HepG2 (cell line): Measurements from ENCODE around the gene TMEM135.
"Not testable (repeated sequence)": the region's sequence is repeated elsewhere in the genome, so short reads cannot be mapped to it uniquely, and the experiment has no call there.

Experiments
- DNMT1 ChIP-seq: sonication (generic); formaldehyde crosslinking; IDR thresholded peaks from 2 replicates; pipeline ENCODE4 v1.5.1; 2020; ENCODE audit warnings: mild to moderate bottlenecking, missing genetic modification reagents
- DPF2 ChIP-seq: sonication (generic); formaldehyde crosslinking; IDR thresholded peaks from 2 replicates; pipeline ENCODE4 v1.4.0; 2020; ENCODE audit warnings: mild to moderate bottlenecking, low read depth, missing genetic modification reagents, borderline replicate concordance
- HOXA5 ChIP-seq: sonication (generic); formaldehyde crosslinking; IDR thresholded peaks from 2 replicates; pipeline ENCODE4 v1.4.0; 2020; ENCODE audit warnings: missing genetic modification reagents
- JDP2 ChIP-seq: sonication (generic); formaldehyde crosslinking; IDR thresholded peaks from 2 replicates; pipeline ENCODE4 v1.8.1; 2022; ENCODE audit warnings: missing genetic modification reagents, borderline replicate concordance
- PHB2 ChIP-seq: fragments of 450-650 bp; IDR thresholded peaks from 2 replicates; pipeline ENCODE4 v1.6.1; 2018; ENCODE audit not compliant: partially characterized antibody
- PHF5A ChIP-seq: IDR thresholded peaks from one replicate; pipeline ENCODE4 v1.6.1; 2018; ENCODE audit warnings: low read depth, missing genetic modification reagents; ENCODE audit not compliant: unreplicated experiment
- POLR2A ChIP-seq, 2 experiments: IDR thresholded peaks; 2 replicates each; pipeline ENCODE4 v1.6.1; 2011; ENCODE audit warnings: low read depth in 2 of 2, low read length in 2 of 2, mild to moderate bottlenecking in 1 of 2, moderate library complexity in 1 of 2; ENCODE audit not compliant: insufficient read depth in 1 of 2
- POLR2AphosphoS5 ChIP-seq: IDR thresholded peaks from 2 replicates; pipeline ENCODE4 v1.6.1; 2012; ENCODE audit warnings: low read depth, low read length
- SETDB1 ChIP-seq: sonication (generic); formaldehyde crosslinking; IDR thresholded peaks from 2 replicates; pipeline ENCODE4 v1.5.1; 2020; ENCODE audit warnings: missing genetic modification reagents, mild to moderate bottlenecking, borderline replicate concordance
- ZZZ3 ChIP-seq: sonication (generic); formaldehyde crosslinking; IDR thresholded peaks from 2 replicates; pipeline ENCODE4 v1.4.0; 2020; ENCODE audit warnings: missing genetic modification reagents, mild to moderate bottlenecking, borderline replicate concordance
- TF ChIP-seq, protein P1 (sequence below): sonication (generic); formaldehyde crosslinking; IDR thresholded peaks from 2 replicates; pipeline ENCODE4 v1.5.0; 2020; ENCODE audit warnings: mild to moderate bottlenecking, missing genetic modification reagents, moderate library complexity
- TF ChIP-seq, protein P2 (sequence below), 2 experiments: sonication (generic) in 1 of 2; formaldehyde crosslinking in 1 of 2; IDR thresholded peaks; 2 replicates each; pipeline versions ENCODE4 v1.4.0 to v1.6.1; 2016 to 2020; ENCODE audit warnings: borderline replicate concordance in 1 of 2, low read depth in 1 of 2, mild to moderate bottlenecking in 1 of 2, missing genetic modification reagents in 1 of 2
- TF ChIP-seq, protein P3 (sequence below): sonication (generic); formaldehyde crosslinking; conservative IDR thresholded peaks from 2 replicates; pipeline ENCODE4 v1.8.1; 2023; ENCODE audit warnings: missing genetic modification reagents

DNA sequence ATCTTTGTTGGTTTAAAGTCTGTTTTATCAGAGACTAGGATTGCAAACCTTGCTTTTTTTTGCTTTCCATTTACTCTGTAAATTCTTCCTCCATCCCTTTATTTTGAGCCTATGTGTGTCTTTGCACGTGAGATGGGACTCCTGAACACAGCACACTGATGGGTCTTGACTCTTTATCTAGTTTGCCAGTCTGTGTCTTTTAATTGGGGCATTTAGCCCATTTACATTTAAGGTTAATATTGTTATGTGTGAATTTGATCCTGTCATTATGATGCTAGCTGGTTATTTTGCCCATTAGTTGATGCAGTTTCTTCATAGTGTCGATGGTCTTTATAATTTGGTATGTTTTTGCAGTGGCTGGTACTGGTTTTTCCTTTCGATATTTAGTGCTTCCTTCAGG is 131.3 kb downstream of the TMEM135 start:
- not testable (repeated sequence) for TF ChIP-seq DNMT1 (CRISPR knock-in tag); PHB2; POLR2A (IDR thresholded peaks at IDR 0.05; ENCODE audit: insufficient read depth in 1 of 2, low read depth in 2 of 2, low read length in 2 of 2); JDP2 (CRISPR knock-in tag); SETDB1 (CRISPR knock-in tag); HOXA5 (CRISPR knock-in tag); DPF2 (CRISPR knock-in tag); PHF5A (CRISPR knock-in tag); POLR2AphosphoS5; ZZZ3 (CRISPR knock-in tag)
- TF ChIP-seq, protein P1, sequence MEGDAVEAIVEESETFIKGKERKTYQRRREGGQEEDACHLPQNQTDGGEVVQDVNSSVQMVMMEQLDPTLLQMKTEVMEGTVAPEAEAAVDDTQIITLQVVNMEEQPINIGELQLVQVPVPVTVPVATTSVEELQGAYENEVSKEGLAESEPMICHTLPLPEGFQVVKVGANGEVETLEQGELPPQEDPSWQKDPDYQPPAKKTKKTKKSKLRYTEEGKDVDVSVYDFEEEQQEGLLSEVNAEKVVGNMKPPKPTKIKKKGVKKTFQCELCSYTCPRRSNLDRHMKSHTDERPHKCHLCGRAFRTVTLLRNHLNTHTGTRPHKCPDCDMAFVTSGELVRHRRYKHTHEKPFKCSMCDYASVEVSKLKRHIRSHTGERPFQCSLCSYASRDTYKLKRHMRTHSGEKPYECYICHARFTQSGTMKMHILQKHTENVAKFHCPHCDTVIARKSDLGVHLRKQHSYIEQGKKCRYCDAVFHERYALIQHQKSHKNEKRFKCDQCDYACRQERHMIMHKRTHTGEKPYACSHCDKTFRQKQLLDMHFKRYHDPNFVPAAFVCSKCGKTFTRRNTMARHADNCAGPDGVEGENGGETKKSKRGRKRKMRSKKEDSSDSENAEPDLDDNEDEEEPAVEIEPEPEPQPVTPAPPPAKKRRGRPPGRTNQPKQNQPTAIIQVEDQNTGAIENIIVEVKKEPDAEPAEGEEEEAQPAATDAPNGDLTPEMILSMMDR (CRISPR knock-in tag): not testable (repeated sequence)
- TF ChIP-seq, protein P2, sequence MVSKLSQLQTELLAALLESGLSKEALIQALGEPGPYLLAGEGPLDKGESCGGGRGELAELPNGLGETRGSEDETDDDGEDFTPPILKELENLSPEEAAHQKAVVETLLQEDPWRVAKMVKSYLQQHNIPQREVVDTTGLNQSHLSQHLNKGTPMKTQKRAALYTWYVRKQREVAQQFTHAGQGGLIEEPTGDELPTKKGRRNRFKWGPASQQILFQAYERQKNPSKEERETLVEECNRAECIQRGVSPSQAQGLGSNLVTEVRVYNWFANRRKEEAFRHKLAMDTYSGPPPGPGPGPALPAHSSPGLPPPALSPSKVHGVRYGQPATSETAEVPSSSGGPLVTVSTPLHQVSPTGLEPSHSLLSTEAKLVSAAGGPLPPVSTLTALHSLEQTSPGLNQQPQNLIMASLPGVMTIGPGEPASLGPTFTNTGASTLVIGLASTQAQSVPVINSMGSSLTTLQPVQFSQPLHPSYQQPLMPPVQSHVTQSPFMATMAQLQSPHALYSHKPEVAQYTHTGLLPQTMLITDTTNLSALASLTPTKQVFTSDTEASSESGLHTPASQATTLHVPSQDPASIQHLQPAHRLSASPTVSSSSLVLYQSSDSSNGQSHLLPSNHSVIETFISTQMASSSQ (IDR thresholded peaks at IDR 0.05; ENCODE audit: low read depth): not testable (repeated sequence)
- TF ChIP-seq, protein P2 (CRISPR knock-in tag; IDR thresholded peaks at IDR 0.05; ENCODE audit: borderline replicate concordance): not testable (repeated sequence)
- TF ChIP-seq, protein P3, sequence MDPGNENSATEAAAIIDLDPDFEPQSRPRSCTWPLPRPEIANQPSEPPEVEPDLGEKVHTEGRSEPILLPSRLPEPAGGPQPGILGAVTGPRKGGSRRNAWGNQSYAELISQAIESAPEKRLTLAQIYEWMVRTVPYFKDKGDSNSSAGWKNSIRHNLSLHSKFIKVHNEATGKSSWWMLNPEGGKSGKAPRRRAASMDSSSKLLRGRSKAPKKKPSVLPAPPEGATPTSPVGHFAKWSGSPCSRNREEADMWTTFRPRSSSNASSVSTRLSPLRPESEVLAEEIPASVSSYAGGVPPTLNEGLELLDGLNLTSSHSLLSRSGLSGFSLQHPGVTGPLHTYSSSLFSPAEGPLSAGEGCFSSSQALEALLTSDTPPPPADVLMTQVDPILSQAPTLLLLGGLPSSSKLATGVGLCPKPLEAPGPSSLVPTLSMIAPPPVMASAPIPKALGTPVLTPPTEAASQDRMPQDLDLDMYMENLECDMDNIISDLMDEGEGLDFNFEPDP (CRISPR knock-in tag): not testable (repeated sequence)
